ENCODE results near the gene ANP32A. TPM values are rescaled to one million over a fixed set of nuclear protein-coding genes. Genes with fewer than 3 reads are reported as not detected.

ANP32A gene
- total and polyA plus RNA-seq, 9 of the 15 experiments (the other 6 are each of a cell fraction or from before 2014, with no cell fraction given): 13.2 to 656 (median 210) TPM

DNA sequence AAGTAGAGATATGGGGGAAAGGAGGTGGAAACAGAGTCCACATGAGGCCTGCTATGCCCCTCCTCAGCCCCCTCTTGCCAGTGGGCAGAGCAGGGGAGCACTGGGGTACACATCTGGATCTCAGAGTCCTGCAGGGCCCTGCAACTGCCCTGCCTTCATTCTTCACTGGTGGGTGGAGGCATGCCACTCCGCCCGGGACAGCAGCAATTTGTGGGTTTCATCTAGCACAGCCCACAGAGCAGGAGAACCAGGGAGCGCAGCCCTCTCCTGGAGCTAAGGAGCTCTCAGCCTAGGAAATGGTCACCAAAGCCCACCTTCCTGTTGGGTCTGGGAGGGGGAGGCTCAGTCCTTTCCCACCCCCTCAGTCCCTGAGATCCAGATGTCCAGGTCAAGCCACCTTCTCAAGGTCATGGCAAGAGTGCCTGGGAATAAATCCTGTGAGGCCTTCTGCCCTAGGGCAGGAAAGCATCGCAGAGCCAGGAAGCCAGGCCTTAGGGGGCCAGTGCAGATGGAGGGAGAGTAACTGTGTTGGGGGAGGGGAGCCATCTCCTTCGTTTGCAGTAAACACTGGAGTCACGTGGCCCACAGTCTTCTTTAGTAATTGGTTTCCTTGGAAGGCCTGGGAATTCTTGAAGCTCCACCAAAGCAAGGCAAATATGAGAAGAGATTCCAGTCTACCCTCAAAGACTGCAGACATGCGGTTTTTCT is 31.0 kb downstream of the ANP32A start:
- intact Hi-C loops (cut with micrococcal nuclease): no loop called here
- H2AFZ ChIP-seq (ENCODE audit: low read depth, low read length): no peak overlapping the region
- DNase-seq (ENCODE audit: extremely low read depth in 1 of 4, low spot score in 3 of 4) (no peak), ATAC-seq (no peak; the same call in 2 of the 3 replicates), FAIRE-seq (no peak)
- H3K9me3 ChIP-seq (replicated peaks; ENCODE audit: control insufficient read depth, insufficient read depth, low read depth, low read length): no peaks in the 10 kb centered on the region
- H3K4me1 ChIP-seq (replicated peaks in 1 of 2; ENCODE audit: control insufficient read depth in 2 of 2, insufficient read depth in 2 of 2, low read length in 2 of 2): no peaks in the 10 kb centered on the region; a peak in 1 of 5 replicates
- no TSS peak for BruUV-seq (replicated peaks)
- no peaks in the 10 kb centered on the region for H3K27me3 ChIP-seq (ENCODE audit: control insufficient read depth in 2 of 2, insufficient read depth in 2 of 2, low read length in 2 of 2)
- peaks cover 38% of the 10 kb centered on the region for H4K20me1 ChIP-seq (replicated peaks; ENCODE audit: control insufficient read depth, insufficient read depth, low read length)
- H3K36me3 ChIP-seq (ENCODE audit: control insufficient read depth, insufficient read depth, low read length): peaks cover 81% of the 10 kb centered on the region
- peak overlapping the region in 1 of 2 experiments; percentile 66; a peak in 1 of 4 replicates for H3K9ac ChIP-seq (ENCODE audit: insufficient read depth in 1 of 2, low read depth in 2 of 2, low read length in 2 of 2)
- no peak overlapping the region for H3K4me2 ChIP-seq (ENCODE audit: insufficient read depth, low read length)
- H3K79me2 ChIP-seq (ENCODE audit: control insufficient read depth, insufficient read depth, low read length): peaks cover 75% of the 10 kb centered on the region
- H3K9me1 ChIP-seq (ENCODE audit: control insufficient read depth, insufficient read depth, low read length): no peaks in the 10 kb centered on the region
- TF ChIP-seq ZFX (CRISPR knock-in tag; IDR thresholded peaks at IDR 0.05): no peak
- no peak for TF ChIP-seq GABPB2 (CRISPR knock-in tag; conservative IDR thresholded peaks at IDR 0.05)
- TF ChIP-seq NFE2L1 (tag; IDR thresholded peaks at IDR 0.05; ENCODE audit: borderline replicate concordance, low read depth): no peak
- TF ChIP-seq, protein P1, sequence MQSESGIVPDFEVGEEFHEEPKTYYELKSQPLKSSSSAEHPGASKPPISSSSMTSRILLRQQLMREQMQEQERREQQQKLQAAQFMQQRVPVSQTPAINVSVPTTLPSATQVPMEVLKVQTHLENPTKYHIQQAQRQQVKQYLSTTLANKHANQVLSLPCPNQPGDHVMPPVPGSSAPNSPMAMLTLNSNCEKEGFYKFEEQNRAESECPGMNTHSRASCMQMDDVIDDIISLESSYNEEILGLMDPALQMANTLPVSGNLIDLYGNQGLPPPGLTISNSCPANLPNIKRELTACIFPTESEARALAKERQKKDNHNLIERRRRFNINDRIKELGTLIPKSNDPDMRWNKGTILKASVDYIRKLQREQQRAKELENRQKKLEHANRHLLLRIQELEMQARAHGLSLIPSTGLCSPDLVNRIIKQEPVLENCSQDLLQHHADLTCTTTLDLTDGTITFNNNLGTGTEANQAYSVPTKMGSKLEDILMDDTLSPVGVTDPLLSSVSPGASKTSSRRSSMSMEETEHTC (IDR thresholded peaks at IDR 0.05): no peak
- TF ChIP-seq, protein P2, sequence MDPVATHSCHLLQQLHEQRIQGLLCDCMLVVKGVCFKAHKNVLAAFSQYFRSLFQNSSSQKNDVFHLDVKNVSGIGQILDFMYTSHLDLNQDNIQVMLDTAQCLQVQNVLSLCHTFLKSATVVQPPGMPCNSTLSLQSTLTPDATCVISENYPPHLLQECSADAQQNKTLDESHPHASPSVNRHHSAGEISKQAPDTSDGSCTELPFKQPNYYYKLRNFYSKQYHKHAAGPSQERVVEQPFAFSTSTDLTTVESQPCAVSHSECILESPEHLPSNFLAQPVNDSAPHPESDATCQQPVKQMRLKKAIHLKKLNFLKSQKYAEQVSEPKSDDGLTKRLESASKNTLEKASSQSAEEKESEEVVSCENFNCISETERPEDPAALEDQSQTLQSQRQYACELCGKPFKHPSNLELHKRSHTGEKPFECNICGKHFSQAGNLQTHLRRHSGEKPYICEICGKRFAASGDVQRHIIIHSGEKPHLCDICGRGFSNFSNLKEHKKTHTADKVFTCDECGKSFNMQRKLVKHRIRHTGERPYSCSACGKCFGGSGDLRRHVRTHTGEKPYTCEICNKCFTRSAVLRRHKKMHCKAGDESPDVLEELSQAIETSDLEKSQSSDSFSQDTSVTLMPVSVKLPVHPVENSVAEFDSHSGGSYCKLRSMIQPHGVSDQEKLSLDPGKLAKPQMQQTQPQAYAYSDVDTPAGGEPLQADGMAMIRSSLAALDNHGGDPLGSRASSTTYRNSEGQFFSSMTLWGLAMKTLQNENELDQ (CRISPR knock-in tag; IDR thresholded peaks at IDR 0.05; ENCODE audit: borderline replicate concordance): no peak
- TF ChIP-seq PHB (CRISPR knock-in tag; IDR thresholded peaks at IDR 0.05): no peak
- TF ChIP-seq SMARCA4 (IDR thresholded peaks at IDR 0.05): no peak
- no peak for TF ChIP-seq SRF (CRISPR knock-in tag; IDR thresholded peaks at IDR 0.05)
- TF ChIP-seq SIRT6 (IDR thresholded peaks at IDR 0.05; ENCODE audit: low read depth, low read length): no peak
- TF ChIP-seq, protein P3, sequence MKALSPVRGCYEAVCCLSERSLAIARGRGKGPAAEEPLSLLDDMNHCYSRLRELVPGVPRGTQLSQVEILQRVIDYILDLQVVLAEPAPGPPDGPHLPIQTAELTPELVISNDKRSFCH (CRISPR knock-in tag; IDR thresholded peaks at IDR 0.05): no peak
- TF ChIP-seq, protein P3 (tag; IDR thresholded peaks at IDR 0.05): no peak
- TF ChIP-seq KAT8 (IDR thresholded peaks at IDR 0.05; ENCODE audit: low read depth): no peak
- TF ChIP-seq TEAD2 (tag; IDR thresholded peaks at IDR 0.05): no peak
- TF ChIP-seq TAF1 (IDR thresholded peaks at IDR 0.05; ENCODE audit: control insufficient read depth, extremely low read depth, insufficient read depth, low read length, severe bottlenecking): no peak
- TF ChIP-seq ZNF57 (CRISPR knock-in tag; IDR thresholded peaks at IDR 0.05): no peak
- TF ChIP-seq ZNF175 (CRISPR knock-in tag; IDR thresholded peaks at IDR 0.05; ENCODE audit: low read depth): no peak
- TF ChIP-seq ARID1B (IDR thresholded peaks at IDR 0.05): no peak
- TF ChIP-seq ATF7 (IDR thresholded peaks at IDR 0.05): no peak
- POLR2A ChIA-PET: interaction anchor here (2.0 kb wide), 1 partner anchor 27 kb away, joined by 8 read pairs; no protein-coding TSS in a partner anchor
- WGBS (ENCODE audit: insufficient coverage, low coverage, missing lambda C conversion rate): 78% methylated on average over 6 of the region's 7 CpGs
- H3K27ac ChIP-seq (ENCODE audit: extremely low read depth, low read depth, low read length): no peak overlapping the region
- in situ Hi-C loops (cut with MboI): no loop called here
- CTCF ChIA-PET (ENCODE audit: low intra/inter-chr PET ratio): no interaction called here
- H3K4me3 ChIP-seq: no peak overlapping the region

All from K562 (cell line).